ENCODE data around the gene XIRP2.

XIRP2 gene

GRCh38 chr2:166969486-166969885, 81.2 kb downstream of the XIRP2 start:
- Histone ChIP-seq H3K4me1 (no peaks in the 10 kb centered on the region), H3K27ac (no peak overlapping the region), H3K9me3 (ENCODE audit: control insufficient read depth, low read length) (no peaks in the 10 kb centered on the region), H2AFZ (no peak overlapping the region), H3K9ac (no peak overlapping the region), H3K4me2 (ENCODE audit: low read length) (no peak overlapping the region), H3K36me3 (ENCODE audit: control insufficient read depth, insufficient read depth, low read length) (no peaks in the 10 kb centered on the region), H3K27me3 (ENCODE audit: control insufficient read depth, insufficient read depth, low read length) (no peaks in the 10 kb centered on the region), H3K79me2 (no peaks in the 10 kb centered on the region), H3K4me3 (ENCODE audit: low read depth, low read length) (no peak overlapping the region)
- no peak for TF ChIP-seq CTCF (IDR thresholded peaks at IDR 0.05)

GRCh38 chr2:166972002-166972401, 83.7 kb downstream of the XIRP2 start:
- Histone ChIP-seq H3K9me3 (ENCODE audit: control insufficient read depth, low read length) (no peaks in the 10 kb centered on the region), H3K4me1 (no peaks in the 10 kb centered on the region), H3K27me3 (ENCODE audit: control insufficient read depth, insufficient read depth, low read length) (no peaks in the 10 kb centered on the region), H2AFZ (no peak overlapping the region), H3K79me2 (no peaks in the 10 kb centered on the region), H3K27ac (no peak overlapping the region), H3K4me3 (ENCODE audit: low read depth, low read length) (no peak overlapping the region), H3K36me3 (ENCODE audit: control insufficient read depth, insufficient read depth, low read length) (no peaks in the 10 kb centered on the region), H3K9ac (no peak overlapping the region), H3K4me2 (ENCODE audit: low read length) (no peak overlapping the region)
- no peak for TF ChIP-seq CTCF (IDR thresholded peaks at IDR 0.05)

GRCh38 chr2:166972418-166972817, 84.1 kb downstream of the XIRP2 start:
- TF ChIP-seq CTCF (IDR thresholded peaks at IDR 0.05): no peak
- Histone ChIP-seq H2AFZ (no peak overlapping the region), H3K4me3 (ENCODE audit: low read depth, low read length) (no peak overlapping the region), H3K9ac (no peak overlapping the region), H3K79me2 (no peaks in the 10 kb centered on the region), H3K9me3 (ENCODE audit: control insufficient read depth, low read length) (no peaks in the 10 kb centered on the region), H3K4me1 (no peaks in the 10 kb centered on the region), H3K36me3 (ENCODE audit: control insufficient read depth, insufficient read depth, low read length) (no peaks in the 10 kb centered on the region), H3K27me3 (ENCODE audit: control insufficient read depth, insufficient read depth, low read length) (no peaks in the 10 kb centered on the region), H3K27ac (no peak overlapping the region), H3K4me2 (ENCODE audit: low read length) (no peak overlapping the region)

- H3K27ac ChIP-seq: no peak overlapping the region
- H3K4me3 ChIP-seq (ENCODE audit: low read depth, low read length): no peak overlapping the region
- no peak overlapping the region for H2AFZ ChIP-seq
- no peak overlapping the region for H3K9ac ChIP-seq
- no peaks in the 10 kb centered on the region for H3K4me1 ChIP-seq
- H3K27me3 ChIP-seq (ENCODE audit: control insufficient read depth, insufficient read depth, low read length): no peaks in the 10 kb centered on the region
- no peaks in the 10 kb centered on the region for H3K9me3 ChIP-seq (ENCODE audit: control insufficient read depth, low read length)
- no peaks in the 10 kb centered on the region for H3K79me2 ChIP-seq
- TF ChIP-seq CTCF (IDR thresholded peaks at IDR 0.05): no peak
- H3K36me3 ChIP-seq (ENCODE audit: control insufficient read depth, insufficient read depth, low read length): no peaks in the 10 kb centered on the region
- H3K4me2 ChIP-seq (ENCODE audit: low read length): no peak overlapping the region
These were observed 95.9 kb downstream of the XIRP2 start for GRCh38 chr2:166984188-166984587.

GRCh38 chr2:166984797-166985196, 96.5 kb downstream of the XIRP2 start:
- no peaks in the 10 kb centered on the region for H3K4me1 ChIP-seq
- no peak overlapping the region for H3K4me3 ChIP-seq (ENCODE audit: low read depth, low read length)
- no peak overlapping the region for H3K9ac ChIP-seq
- no peak overlapping the region for H3K27ac ChIP-seq
- H3K27me3 ChIP-seq (ENCODE audit: control insufficient read depth, insufficient read depth, low read length): no peaks in the 10 kb centered on the region
- H3K79me2 ChIP-seq: no peaks in the 10 kb centered on the region
- H3K9me3 ChIP-seq (ENCODE audit: control insufficient read depth, low read length): no peaks in the 10 kb centered on the region
- no peaks in the 10 kb centered on the region for H3K36me3 ChIP-seq (ENCODE audit: control insufficient read depth, insufficient read depth, low read length)
- no peak overlapping the region for H2AFZ ChIP-seq
- H3K4me2 ChIP-seq (ENCODE audit: low read length): no peak overlapping the region
- no peak for TF ChIP-seq CTCF (IDR thresholded peaks at IDR 0.05)
